AG09309 (cell line): ENCODE data around the gene DOK7.

Experiments used
- DNase-seq: peaks from one replicate; pipeline ENCODE4 v3.0.0-alpha.2; 2010; ENCODE audit warnings: low read depth
- H3K4me3 ChIP-seq: 2 replicates; pipeline ENCODE4 v1.5.1; 2011; ENCODE audit warnings: mild to moderate bottlenecking, low read depth, low read length, moderate library complexity; ENCODE audit not compliant: control insufficient read depth
- CTCF ChIP-seq: IDR thresholded peaks from 2 replicates; pipeline ENCODE4 v1.5.1; 2011; ENCODE audit warnings: mild to moderate bottlenecking, low read depth, low read length, inconsistent platforms; ENCODE audit not compliant: insufficient read depth, control insufficient read depth; ENCODE audit errors: missing control alignments

Gene DOK7

GRCh38 chr4:3485886-3486540 is 22.9 kb downstream of the DOK7 start:
- TF ChIP-seq CTCF = no peak
- no peak for DNase-seq
- H3K4me3 ChIP-seq = no peak overlapping the region

GRCh38 chr4:3486541-3487540 is 23.7 kb downstream of the DOK7 start:
- no peak for DNase-seq
- no peak overlapping the region for H3K4me3 ChIP-seq
- no peak for TF ChIP-seq CTCF

GRCh38 chr4:3487861-3488260 is 24.8 kb downstream of the DOK7 start:
- no peak for DNase-seq
- no peak overlapping the region for H3K4me3 ChIP-seq
- TF ChIP-seq CTCF = no peak

- no peak for DNase-seq
- TF ChIP-seq CTCF = no peak
Observed at GRCh38 chr4:3488820-3489219, 25.7 kb downstream of the DOK7 start.

GRCh38 chr4:3489451-3489962 is 26.4 kb downstream of the DOK7 start:
- DNase-seq = no peak
- H3K4me3 ChIP-seq = no peak overlapping the region
- TF ChIP-seq CTCF = no peak

More at GRCh38 chr4:3488820-3489219, 25.7 kb downstream of the DOK7 start:
- no peak overlapping the region for H3K4me3 ChIP-seq

- DNase-seq = peak; percentile 24
- no peak overlapping the region for H3K4me3 ChIP-seq
- TF ChIP-seq CTCF = peak; percentile 1
Observed at GRCh38 chr4:3491681-3492405, 28.7 kb downstream of the DOK7 start.
